GM18502 (cell line): ENCODE data around the gene ACSS3.

ENCODE experiments used
- ATAC-seq: cut with Tn5 transposase; IDR thresholded peaks from one replicate; pipeline ENCODE4 v1.9.1; 2021; ENCODE audit warnings: mild to moderate bottlenecking; ENCODE audit not compliant: unreplicated experiment, poor library complexity

Gene ACSS3

GRCh38 chr12:81212996-81213696, 135.3 kb downstream of the ACSS3 start:
- ATAC-seq: no peak

GRCh38 chr12:81216739-81217138, 138.9 kb downstream of the ACSS3 start:
- ATAC-seq: no peak

GRCh38 chr12:81221681-81222080, 143.8 kb downstream of the ACSS3 start:
- ATAC-seq: no peak

- ATAC-seq: no peak
These were observed 145.1 kb downstream of the ACSS3 start for GRCh38 chr12:81222846-81223592.

- no peak for ATAC-seq
These were observed 146.7 kb downstream of the ACSS3 start for GRCh38 chr12:81224626-81225025.

GRCh38 chr12:81229759-81230158, 151.9 kb downstream of the ACSS3 start:
- no peak for ATAC-seq

- ATAC-seq: no peak
These were observed 153.9 kb downstream of the ACSS3 start for GRCh38 chr12:81231574-81232368.

GRCh38 chr12:81245458-81245857, 167.6 kb downstream of the ACSS3 start:
- no peak for ATAC-seq

- no peak for ATAC-seq
These were observed 168.2 kb downstream of the ACSS3 start for GRCh38 chr12:81245907-81246570.

GRCh38 chr12:81249976-81250375, 172.1 kb downstream of the ACSS3 start:
- no peak for ATAC-seq

- no peak for ATAC-seq
These were observed 174.3 kb downstream of the ACSS3 start for GRCh38 chr12:81252228-81252627.

GRCh38 chr12:81253360-81253759, 175.5 kb downstream of the ACSS3 start:
- ATAC-seq: no peak

GRCh38 chr12:81255456-81255855, 177.6 kb downstream of the ACSS3 start:
- ATAC-seq: no peak

GRCh38 chr12:81255947-81256346, 178.1 kb downstream of the ACSS3 start:
- ATAC-seq: no peak

- ATAC-seq: no peak
These were observed 180.2 kb downstream of the ACSS3 start for GRCh38 chr12:81257947-81258551.

GRCh38 chr12:81259360-81259759, 181.5 kb downstream of the ACSS3 start:
- no peak for ATAC-seq

GRCh38 chr12:81261508-81262207, 183.8 kb downstream of the ACSS3 start:
- no peak for ATAC-seq

- no peak for ATAC-seq
These were observed 185.2 kb downstream of the ACSS3 start for GRCh38 chr12:81263072-81263471.

GRCh38 chr12:81270385-81270784, 192.5 kb downstream of the ACSS3 start:
- no peak for ATAC-seq
